NCI-H82 treated with DMSO at 0.1 percent for 48 hours (cell line): ENCODE measurements around the gene EDNRB.

Experiments
- DNase-seq: peaks from one replicate; lab custom pipeline; 2025; ENCODE audit not compliant: unreplicated experiment; lab: John Stamatoyannopoulos, UW

Gene EDNRB

GRCh38 chr13:77846173-77846572, 72.5 kb downstream of the EDNRB start:
- no peak for DNase-seq
